22Rv1 (cell line): ENCODE results near the gene GABRE.

ENCODE experiments used
- H3K27ac ChIP-seq: fragments of 450-650 bp; 2 replicates; pipeline ENCODE4 v1.5.1; 2017
- CTCF ChIP-seq: fragments of 450-650 bp; IDR thresholded peaks from 2 replicates; pipeline ENCODE4 v1.5.1; 2017; ENCODE audit warnings: mild to moderate bottlenecking
- ZFX ChIP-seq: fragments of 450-650 bp; IDR thresholded peaks from 2 replicates; pipeline ENCODE4 v1.6.1; 2017; ENCODE audit warnings: antibody characterized with exemption, borderline replicate concordance

The GABRE gene

DNA sequence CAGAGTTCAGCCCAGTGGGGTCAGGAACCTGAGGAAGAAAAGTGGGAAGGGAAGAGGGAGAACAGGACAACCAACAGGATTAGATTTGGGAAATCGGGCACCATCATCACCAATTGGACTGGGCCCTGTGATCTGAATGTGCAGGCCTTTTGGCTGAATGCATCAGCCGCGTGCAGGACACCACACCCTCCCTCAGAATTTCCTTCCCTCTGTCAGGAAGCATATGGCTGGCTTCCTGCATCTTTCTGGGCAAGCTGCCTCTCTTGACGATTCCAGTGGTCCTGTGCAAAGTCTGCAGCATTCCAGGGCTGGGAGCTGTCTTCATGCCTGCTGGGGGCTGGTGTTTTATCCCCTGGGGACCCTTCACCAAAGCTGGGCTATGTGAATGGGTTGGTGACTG, 45.4 kb downstream of the GABRE start:
- H3K27ac ChIP-seq: no peak overlapping the region
- TF ChIP-seq CTCF (no peak), ZFX (no peak)

GRCh38 chrX:151923648-151924047, 50.8 kb downstream of the GABRE start:
- no peak for TF ChIP-seq CTCF
- TF ChIP-seq ZFX: no peak

DNA sequence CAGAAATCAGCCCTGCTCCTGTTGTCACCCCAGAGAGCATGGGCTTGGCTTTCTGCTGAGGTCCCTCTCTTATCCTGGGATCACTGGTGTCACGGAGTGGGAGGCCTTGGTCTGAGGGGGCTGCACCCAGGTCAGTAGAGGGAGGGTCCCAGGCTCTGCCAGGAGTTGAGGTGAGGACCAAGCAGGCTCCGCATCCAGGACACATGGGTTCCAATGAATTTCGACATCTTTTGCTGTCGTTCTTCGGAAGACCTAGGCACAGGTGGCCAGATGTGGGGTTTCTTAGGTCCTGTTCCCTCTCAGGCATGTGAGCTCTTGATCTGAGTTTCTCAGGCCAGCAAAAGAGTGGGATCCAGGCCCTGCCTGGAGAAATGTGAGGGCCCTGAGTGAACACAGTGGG, 51.8 kb downstream of the GABRE start:
- H3K27ac ChIP-seq: no peak overlapping the region
- no peak for TF ChIP-seq ZFX
- TF ChIP-seq CTCF: no peak

More at GRCh38 chrX:151923648-151924047, 50.8 kb downstream of the GABRE start:
- H3K27ac ChIP-seq: no peak overlapping the region

GRCh38 chrX:151921866-151922265, 52.6 kb downstream of the GABRE start:
- TF ChIP-seq CTCF: no peak
- no peak for TF ChIP-seq ZFX
- H3K27ac ChIP-seq: no peak overlapping the region

DNA sequence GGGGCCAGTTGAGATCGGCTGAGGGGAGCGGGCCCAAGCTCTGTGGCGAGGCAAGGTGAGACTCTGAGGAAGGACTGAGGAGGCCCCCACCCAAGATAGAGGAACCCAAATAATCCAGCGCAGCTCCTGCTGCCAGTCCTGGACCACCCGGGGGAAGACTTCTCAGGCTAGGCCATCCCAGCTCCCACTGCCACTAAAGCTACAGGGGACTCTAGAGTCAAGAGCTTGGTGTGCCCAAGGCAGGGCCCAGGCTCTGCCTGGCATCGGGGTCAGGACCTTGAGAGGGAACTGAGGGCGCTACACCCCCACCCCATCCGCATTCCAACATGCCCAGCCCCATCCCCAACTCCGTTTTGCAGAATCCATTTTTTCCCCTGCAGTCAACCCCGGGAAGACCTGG, 53.2 kb downstream of the GABRE start:
- no peak overlapping the region for H3K27ac ChIP-seq
- TF ChIP-seq CTCF (no peak), ZFX (no peak)

GRCh38 chrX:151920530-151920929, 53.9 kb downstream of the GABRE start:
- H3K27ac ChIP-seq: no peak overlapping the region
- TF ChIP-seq ZFX (no peak), CTCF (no peak)

GRCh38 chrX:151920101-151920500, 54.4 kb downstream of the GABRE start:
- H3K27ac ChIP-seq: no peak overlapping the region
- no peak for TF ChIP-seq CTCF
- no peak for TF ChIP-seq ZFX
